HepG2 (cell line): ENCODE results near the gene CYBC1. TPM values are rescaled to one million over a fixed set of nuclear protein-coding genes. Genes with fewer than 3 reads are reported as not detected.

ENCODE experiments used
- ATF6 ChIP-seq: sonication (generic); formaldehyde crosslinking; conservative IDR thresholded peaks from 2 replicates; pipeline ENCODE4 v1.4.0; 2020; ENCODE audit warnings: missing genetic modification reagents
- CHD4 ChIP-seq: fragments of 200-600 bp; sonication (generic); IDR thresholded peaks from 2 replicates; pipeline ENCODE4 v1.7.0; 2017; ENCODE audit warnings: mild to moderate bottlenecking, low read length, borderline replicate concordance
- EHMT2 ChIP-seq: fragments of 200-600 bp; sonication (generic); IDR thresholded peaks from 2 replicates; pipeline ENCODE4 v1.7.0; 2017; ENCODE audit warnings: antibody characterized with exemption, low read depth, low read length, borderline replicate concordance
- ERF ChIP-seq: IDR thresholded peaks from 2 replicates; pipeline ENCODE4 v1.6.1; 2018; ENCODE audit warnings: missing biosample characterization, missing genetic modification reagents
- HCFC1 ChIP-seq: fragments of 150-350 bp; IDR thresholded peaks from 2 replicates; pipeline ENCODE4 v1.6.1; 2014; ENCODE audit warnings: low read depth, low read length
- HNRNPH1 ChIP-seq: fragments of 200-400 bp; formaldehyde crosslinking; optimal IDR thresholded peaks from 2 replicates; pipeline ENCODE3; 2017; ENCODE audit warnings: mild to moderate bottlenecking, low read depth, low read length
- KAT7 ChIP-seq: IDR thresholded peaks from 2 replicates; pipeline ENCODE4 v1.6.1; 2018; ENCODE audit warnings: borderline replicate concordance, missing compliant biosample characterization
- NR2F6 ChIP-seq, 2 experiments: IDR thresholded peaks; 2 replicates each; pipeline ENCODE4 v1.6.1; 2016; ENCODE audit warnings: antibody characterized with exemption in 1 of 2, mild to moderate bottlenecking in 1 of 2
- PAWR ChIP-seq: sonication (generic); formaldehyde crosslinking; IDR thresholded peaks from 2 replicates; pipeline ENCODE4 v1.4.0; 2020; ENCODE audit warnings: missing genetic modification reagents, mild to moderate bottlenecking, borderline replicate concordance
- PHB2 ChIP-seq: fragments of 450-650 bp; IDR thresholded peaks from 2 replicates; pipeline ENCODE4 v1.6.1; 2018; ENCODE audit not compliant: partially characterized antibody
- POLR2AphosphoS2 ChIP-seq: IDR thresholded peaks from 2 replicates; pipeline ENCODE4 v1.6.1; 2011; ENCODE audit warnings: low read depth, low read length, improper control_type of control experiment
- PRPF4 ChIP-seq: fragments of 200-400 bp; formaldehyde crosslinking; IDR thresholded peaks from 2 replicates; pipeline ENCODE4 v1.6.1; 2016; ENCODE audit warnings: low read length, low read depth; ENCODE audit not compliant: poor library complexity, severe bottlenecking
- TCF7 ChIP-seq: sonication (generic); IDR thresholded peaks from 2 replicates; pipeline ENCODE4 v1.6.1; 2016; ENCODE audit warnings: antibody characterized with exemption, low read depth
- ZBTB20 ChIP-seq: sonication (generic); formaldehyde crosslinking; IDR thresholded peaks from 2 replicates; pipeline ENCODE4 v1.8.1; 2023; ENCODE audit warnings: missing genetic modification reagents, low read depth, mild to moderate bottlenecking, borderline replicate concordance
- ZBTB49 ChIP-seq: sonication (generic); formaldehyde crosslinking; IDR thresholded peaks from 2 replicates; pipeline ENCODE4 v1.4.0; 2020; ENCODE audit warnings: missing genetic modification reagents, borderline replicate concordance
- ZNF20 ChIP-seq: sonication (generic); formaldehyde crosslinking; IDR thresholded peaks from 2 replicates; pipeline ENCODE4 v1.4.0; 2020; ENCODE audit warnings: mild to moderate bottlenecking, moderate library complexity, missing genetic modification reagents
- ZNF331 ChIP-seq: sonication (generic); formaldehyde crosslinking; IDR thresholded peaks from 2 replicates; pipeline ENCODE4 v1.4.0; 2020; ENCODE audit warnings: missing genetic modification reagents
- ZNF382 ChIP-seq: sonication (generic); formaldehyde crosslinking; IDR thresholded peaks from 2 replicates; pipeline ENCODE4 v1.5.0; 2020; ENCODE audit warnings: missing genetic modification reagents, mild to moderate bottlenecking, borderline replicate concordance
- ZNF460 ChIP-seq: sonication (generic); formaldehyde crosslinking; IDR thresholded peaks from 2 replicates; pipeline ENCODE4 v1.5.1; 2020; ENCODE audit warnings: missing genetic modification reagents, mild to moderate bottlenecking, borderline replicate concordance
- ZNF598 ChIP-seq: sonication (generic); formaldehyde crosslinking; IDR thresholded peaks from 2 replicates; pipeline ENCODE4 v1.5.1; 2020; ENCODE audit warnings: mild to moderate bottlenecking, missing genetic modification reagents, borderline replicate concordance
- ZNF761 ChIP-seq: sonication (generic); formaldehyde crosslinking; conservative IDR thresholded peaks from 2 replicates; pipeline ENCODE4 v1.4.0; 2020; ENCODE audit warnings: mild to moderate bottlenecking, missing genetic modification reagents
- ZNF790 ChIP-seq: sonication (generic); formaldehyde crosslinking; IDR thresholded peaks from 2 replicates; pipeline ENCODE4 v1.8.0; 2022; ENCODE audit warnings: missing genetic modification reagents, mild to moderate bottlenecking, borderline replicate concordance
- ZNF891 ChIP-seq: sonication (generic); formaldehyde crosslinking; IDR thresholded peaks from 2 replicates; pipeline ENCODE4 v1.5.0; 2020; ENCODE audit warnings: mild to moderate bottlenecking, missing genetic modification reagents
- ZUFSP ChIP-seq: sonication (generic); formaldehyde crosslinking; IDR thresholded peaks from 2 replicates; pipeline ENCODE4 v1.9.0; 2021; ENCODE audit warnings: missing genetic modification reagents, mild to moderate bottlenecking, borderline replicate concordance
- polyA plus RNA-seq, 8 experiments: library from polyadenylated mRNA; depleted of rRNA in 3 of 8; stranded (reverse) in 7 of 8; unstranded in 1 of 8; fragments of >200 nt; fragmentation: Illumina TruSeq in 4 of 8; extraction: Trizol in 4 of 8; gene quantifications; 2 replicates each; pipeline versions ENCODE4 v1.2.1 to v1.2.3, GENCODE V29; 2011 to 2016; ENCODE audit warnings: low read depth in 4 of 8, missing spikeins in 1 of 8, mixed read lengths in 1 of 8; ENCODE audit not compliant: insufficient read depth in 1 of 8
- total RNA-seq, 5 experiments: library from RNA; depleted of rRNA; stranded (reverse); fragments of >200 nt; fragmentation: Illumina TruSeq; extraction: Trizol; gene quantifications; 2 replicates each; pipeline ENCODE4 v1.2.3, GENCODE V29; 2016; ENCODE audit warnings: low read depth in 1 of 5

The CYBC1 gene
- total and polyA plus RNA-seq, 2 of the 13 experiments (the other 11 are each of a cell fraction or from before 2014, with no cell fraction given), result 43.4 to 44.1 TPM

GRCh38 chr17:82494236-82495055 is 43.9 kb upstream of the CYBC1 start (continued):
- TF ChIP-seq EHMT2 (no peak), ZNF331 (CRISPR knock-in tag) (peak; percentile 94), ZNF761 (CRISPR knock-in tag) (peak; percentile 87; the same call in 1 of the 2 replicates), ERF (CRISPR knock-in tag) (peak; percentile 77), KAT7 (CRISPR knock-in tag) (peak; percentile 92; the same call in 1 of the 2 replicates), ZNF20 (no peak), ZBTB20 (CRISPR knock-in tag) (peak; percentile 53; the same call in 1 of the 2 replicates), PHB2 (no peak), ZUFSP (CRISPR knock-in tag) (no peak), CHD4 (peak; percentile 97), ZNF598 (CRISPR knock-in tag) (peak; percentile 66; the same call in 1 of the 2 replicates), HCFC1 (no peak), ZNF460 (CRISPR knock-in tag) (peak; percentile 68; the same call in 1 of the 2 replicates), NR2F6 (IDR thresholded peaks at IDR 0.05) (peak; percentile 66), NR2F6 (CRISPR knock-in tag; IDR thresholded peaks at IDR 0.05) (peak; percentile 65; the same call in 1 of the 2 replicates), ZNF790 (CRISPR knock-in tag) (no peak), POLR2AphosphoS2 (no peak), PAWR (CRISPR knock-in tag) (peak; percentile 56; the same call in 1 of the 2 replicates), ZNF891 (peak; percentile 84), PRPF4 (peak; percentile 77), ZBTB49 (CRISPR knock-in tag) (peak; percentile 25; the same call in 1 of the 2 replicates), ATF6 (CRISPR knock-in tag) (0 out of 2 replicates have a peak, but pooled peaks have one; percentile 51), TCF7 (no peak), ZNF382 (no peak), HNRNPH1 (no peak)
